ENCODE results near the gene FKBP4.

Gene FKBP4

DNA sequence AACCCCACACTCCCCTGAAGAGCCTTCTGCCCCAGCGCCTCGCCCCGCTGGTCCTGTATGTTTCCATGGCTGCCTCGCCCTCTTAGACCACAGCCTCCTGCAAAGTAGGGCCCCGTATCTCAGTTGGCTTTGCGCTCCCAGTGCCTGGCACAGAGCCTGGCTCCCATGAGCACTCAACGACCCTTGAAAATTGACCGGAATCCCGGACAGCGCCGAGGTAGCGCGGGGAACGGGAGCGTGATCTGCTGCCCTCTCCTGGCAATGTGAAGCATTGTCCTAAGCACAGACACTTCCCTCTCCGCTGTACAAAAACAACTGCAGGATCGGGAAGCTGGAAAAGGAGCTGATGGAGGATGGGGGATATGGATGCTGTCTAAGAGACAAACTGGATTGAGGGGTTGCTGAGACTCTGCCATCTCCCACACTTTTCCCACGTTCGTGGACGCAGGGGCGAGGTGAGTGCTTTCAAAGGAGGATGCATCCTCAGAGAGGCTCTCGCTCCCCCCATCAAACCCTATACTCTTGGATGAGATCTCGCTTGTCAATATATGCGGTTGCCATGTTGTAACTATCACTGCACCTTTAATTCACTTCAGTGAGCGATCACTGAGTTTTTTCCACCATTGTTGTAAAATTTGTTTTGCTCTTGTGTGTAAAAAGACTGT lies 10.7 kb upstream of the FKBP4 start:
- peak; percentile 27 for DNase-seq (ENCODE audit: low read depth)

DNA sequence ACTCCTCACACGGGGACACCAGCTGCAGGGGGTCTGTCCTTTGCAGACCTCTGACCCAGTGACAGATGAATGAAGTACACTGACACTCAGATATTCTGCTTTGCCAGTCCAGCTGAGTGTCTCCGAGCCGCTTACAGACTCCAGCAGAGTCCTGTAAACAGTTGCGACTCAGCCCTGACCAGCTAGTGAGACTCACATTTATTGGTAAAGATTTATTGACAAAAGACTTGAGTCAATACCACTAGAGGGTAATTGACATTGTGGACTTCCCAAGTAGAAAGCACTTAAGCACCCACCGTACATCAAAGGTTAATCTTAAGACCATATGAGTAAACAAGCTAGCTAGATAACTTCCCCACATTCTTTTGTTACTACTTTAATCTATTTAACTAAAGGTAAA lies 9.8 kb upstream of the FKBP4 start:
- DNase-seq (ENCODE audit: low read depth) = no peak

GRCh38 chr12:2791089-2791488 lies 3.7 kb upstream of the FKBP4 start:
- DNase-seq (ENCODE audit: low read depth) = no peak

GRCh38 chr12:2792671-2793500 lies 1.9 kb upstream of the FKBP4 start:
- no peak for DNase-seq (ENCODE audit: low read depth)

- DNase-seq (ENCODE audit: low read depth) = no peak
Observed at GRCh38 chr12:2793561-2793960, 1.2 kb upstream of the FKBP4 start.

DNA sequence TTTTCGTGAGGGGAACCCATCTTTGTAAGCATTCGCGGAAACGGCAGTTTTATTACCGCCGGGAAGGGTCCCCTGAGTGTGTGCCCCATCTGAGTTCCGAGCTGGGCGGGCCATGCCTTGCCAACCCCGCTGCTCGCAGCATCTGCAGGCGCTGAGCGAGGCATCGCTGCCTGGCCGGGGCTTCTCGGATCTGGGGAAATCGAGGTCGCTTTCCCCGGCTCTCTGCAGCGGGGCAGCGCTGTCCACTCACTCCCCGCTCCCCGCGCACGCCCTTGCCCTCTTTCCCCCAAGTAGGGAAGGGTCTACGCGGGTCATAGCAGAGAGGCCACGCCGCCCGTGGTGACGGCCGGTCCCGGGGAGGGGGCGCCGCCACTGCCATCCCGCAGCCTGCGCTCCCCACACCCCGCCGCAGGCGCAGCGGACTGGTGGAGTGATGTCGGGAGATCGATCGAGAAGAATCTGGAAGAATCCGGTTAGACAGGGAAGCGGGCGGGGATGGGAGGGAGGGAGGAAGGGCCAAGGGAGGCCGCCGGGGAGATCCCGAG lies 507 bp upstream of the FKBP4 start:
- DNase-seq (ENCODE audit: low read depth) = peak; percentile 18

GRCh38 chr12:2795291-2796186 lies 769 bp downstream of the FKBP4 start:
- peak; percentile 64 for DNase-seq (ENCODE audit: low read depth)

DNA sequence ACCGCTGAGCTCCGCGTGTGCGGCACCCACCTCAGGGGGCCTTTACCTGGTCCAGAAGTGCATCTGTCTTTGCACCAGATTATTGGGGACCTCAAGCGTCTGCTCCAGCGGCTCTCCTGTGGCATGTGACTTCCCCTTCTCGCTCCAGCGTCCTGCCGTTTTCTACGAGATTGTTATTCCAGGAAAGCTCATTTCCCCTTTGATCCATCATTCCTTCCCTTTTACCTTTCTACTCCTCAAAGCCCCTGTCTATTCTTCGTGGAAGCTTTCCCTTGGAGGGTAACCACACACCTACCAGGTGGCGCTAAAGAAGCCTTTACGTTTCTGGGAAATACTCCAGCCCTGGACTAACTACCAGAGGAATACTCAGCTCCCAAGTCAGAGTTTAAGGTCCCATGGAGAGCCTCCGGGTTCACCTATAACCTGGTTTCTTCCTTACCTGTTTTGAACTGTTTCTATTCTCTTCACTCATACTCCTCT lies 1.5 kb downstream of the FKBP4 start:
- DNase-seq (ENCODE audit: low read depth) = no peak

DNA sequence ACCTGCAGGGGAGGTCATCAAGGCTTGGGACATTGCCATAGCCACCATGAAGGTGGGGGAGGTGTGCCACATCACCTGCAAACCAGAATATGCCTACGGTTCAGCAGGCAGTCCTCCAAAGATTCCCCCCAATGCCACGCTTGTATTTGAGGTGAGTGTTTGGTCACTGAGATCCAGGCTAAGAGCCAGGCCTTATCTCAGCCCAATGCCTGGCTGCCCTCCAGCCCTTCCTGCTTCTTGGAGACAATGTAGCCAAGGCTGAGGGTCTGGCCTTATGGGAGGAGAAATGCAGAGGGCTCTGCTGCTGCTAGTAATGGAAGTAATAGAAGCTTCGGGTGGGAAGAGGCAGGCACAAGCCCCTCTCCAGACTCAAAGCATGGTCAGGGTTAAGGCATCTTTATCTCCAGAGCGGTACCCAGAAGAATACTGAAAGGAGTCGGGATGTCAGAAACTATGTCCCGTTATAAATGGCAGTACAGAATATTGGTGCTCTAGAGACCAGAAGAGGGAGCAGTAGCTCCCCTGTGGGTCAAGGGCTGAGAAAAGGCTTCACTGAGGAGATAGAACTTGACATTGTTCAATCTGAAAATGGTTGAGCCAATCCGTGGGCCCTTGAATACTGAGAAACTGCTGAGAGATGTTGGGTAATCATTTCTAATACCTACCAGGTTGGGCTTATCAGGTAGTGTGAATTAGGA lies 3.1 kb downstream of the FKBP4 start:
- DNase-seq (ENCODE audit: low read depth) = no peak

DNA sequence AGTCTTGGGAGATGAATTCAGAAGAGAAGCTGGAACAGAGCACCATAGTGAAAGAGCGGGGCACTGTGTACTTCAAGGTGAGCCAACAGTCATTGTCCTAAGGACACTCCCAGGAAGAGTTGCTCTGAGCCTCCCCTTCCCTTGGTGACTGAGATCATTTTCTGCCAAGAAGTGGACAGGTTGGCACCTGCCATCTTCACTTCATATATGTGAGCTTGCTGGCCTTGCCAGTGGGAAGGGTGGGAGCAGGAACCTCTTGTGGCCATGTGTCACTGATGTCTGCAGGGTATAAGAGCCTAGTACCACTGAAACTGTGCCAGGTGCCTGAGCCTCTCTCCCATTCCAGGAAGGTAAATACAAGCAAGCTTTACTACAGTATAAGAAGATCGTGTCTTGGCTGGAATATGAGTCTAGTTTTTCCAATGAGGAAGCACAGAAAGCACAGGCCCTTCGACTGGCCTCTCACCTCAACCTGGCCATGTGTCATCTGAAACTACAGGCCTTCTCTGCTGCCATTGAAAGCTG lies 5.3 kb downstream of the FKBP4 start:
- DNase-seq (ENCODE audit: low read depth) = no peak

- no peak for DNase-seq (ENCODE audit: low read depth)
Observed at GRCh38 chr12:2801044-2801783, 6.4 kb downstream of the FKBP4 start.

DNA sequence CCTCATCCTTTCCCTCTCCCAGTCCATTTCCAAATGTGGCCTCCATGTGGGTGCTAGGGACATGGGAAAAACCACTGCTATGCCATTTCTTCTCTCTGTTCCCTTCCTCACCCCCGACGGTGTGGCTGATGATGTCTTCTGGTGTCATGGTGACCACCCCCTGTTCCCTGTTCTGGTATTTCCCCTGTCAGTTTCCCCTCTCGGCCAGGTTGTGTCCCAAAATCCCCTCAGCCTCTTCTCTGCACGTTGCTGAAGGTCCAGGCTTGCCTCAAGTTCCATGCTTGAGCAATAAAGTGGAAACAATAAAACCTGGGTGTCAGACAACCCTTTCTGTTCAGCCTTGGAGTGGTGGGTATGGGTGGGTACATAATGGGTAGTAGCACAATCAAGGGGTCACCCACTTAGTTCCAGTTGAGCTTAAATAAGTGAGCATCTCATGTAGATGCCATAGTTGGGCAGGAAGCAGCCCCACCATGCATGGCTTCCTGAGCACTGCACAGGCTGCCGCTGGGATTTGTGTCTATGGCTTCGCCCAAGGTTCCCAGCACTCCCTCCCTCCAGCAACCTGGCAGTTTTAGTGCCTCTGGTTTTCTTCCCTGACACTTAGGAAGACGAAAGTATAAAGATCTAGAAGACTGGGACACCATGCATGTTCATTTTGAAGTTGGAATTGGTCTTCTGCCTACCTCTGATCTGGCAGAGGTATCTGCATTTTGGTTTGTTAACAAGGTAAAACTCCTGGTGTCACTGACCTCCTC lies 9.0 kb downstream of the FKBP4 start:
- DNase-seq (ENCODE audit: low read depth) = no peak

- no peak for DNase-seq (ENCODE audit: low read depth)
Observed at GRCh38 chr12:2804393-2805142, 9.8 kb downstream of the FKBP4 start.

- no peak for DNase-seq (ENCODE audit: low read depth)
Observed at GRCh38 chr12:2805143-2805520, 10.4 kb downstream of the FKBP4 start.

DNA sequence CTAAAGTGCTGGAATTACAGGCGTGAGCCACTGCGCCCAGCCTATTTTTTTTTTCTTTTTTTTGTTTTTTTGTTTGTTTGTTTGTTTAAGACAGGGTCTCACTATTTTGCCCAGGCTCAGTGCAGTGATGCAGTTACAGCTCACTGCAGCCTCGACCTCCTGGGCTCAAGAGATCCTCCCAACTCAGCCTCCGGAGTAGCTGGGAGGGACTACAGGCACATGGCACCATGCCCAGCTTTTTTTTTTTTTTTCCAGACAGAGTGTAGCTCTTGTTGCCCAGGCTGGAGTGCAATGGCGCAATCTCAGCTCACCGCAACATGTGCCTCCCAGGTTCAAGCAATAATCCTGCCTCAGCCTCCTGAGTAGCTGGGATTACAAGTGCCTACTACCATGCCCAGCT lies 11.9 kb downstream of the FKBP4 start:
- DNase-seq (ENCODE audit: low read depth) = no peak

GRCh38 chr12:2811801-2812200 lies 17.0 kb downstream of the FKBP4 start:
- DNase-seq (ENCODE audit: low read depth) = no peak

DNA sequence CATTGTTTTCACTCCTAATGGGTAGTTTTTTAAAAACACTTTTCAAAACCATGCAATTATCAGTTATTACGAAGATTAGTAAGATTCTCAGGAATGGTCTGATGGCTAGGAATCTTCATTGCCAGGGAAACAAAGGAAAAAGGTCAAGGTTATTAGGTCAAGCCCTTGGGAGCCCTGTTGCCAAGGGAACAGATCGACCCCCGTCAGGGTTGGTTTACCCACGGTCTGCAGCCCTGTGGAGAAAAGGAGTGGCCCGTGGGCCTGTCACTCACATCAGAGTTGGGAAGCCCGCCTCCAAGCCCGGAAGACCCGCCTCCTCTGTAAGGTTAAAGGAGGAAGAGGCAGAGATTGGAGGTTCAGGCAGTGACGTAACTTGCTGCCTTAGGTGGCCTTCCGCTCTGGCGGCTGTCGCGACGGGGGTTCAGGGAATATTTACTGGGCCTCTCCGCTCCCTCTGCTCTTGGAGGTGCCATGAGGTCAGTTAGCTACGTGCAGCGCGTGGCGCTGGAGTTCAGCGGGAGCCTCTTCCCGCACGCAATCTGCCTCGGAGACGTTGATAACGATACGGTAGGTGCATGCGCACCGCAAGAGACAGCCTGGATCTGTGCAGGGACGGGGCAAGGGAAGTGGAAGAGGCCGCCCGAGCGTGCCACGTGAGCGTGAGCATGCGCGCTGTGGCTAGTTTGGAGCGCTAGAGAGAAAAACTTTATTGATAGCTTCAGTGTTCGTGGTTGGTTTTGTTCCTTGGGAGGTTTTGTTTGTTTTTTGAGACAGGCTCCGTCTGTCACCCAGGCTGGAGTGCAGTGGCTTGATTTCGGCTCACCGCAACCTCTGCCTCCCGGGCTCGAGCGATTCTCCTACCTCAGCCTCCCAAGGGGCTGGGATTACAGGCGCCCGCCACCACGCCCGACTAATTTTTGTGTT lies 17.8 kb downstream of the FKBP4 start, which contains the start of gene ITFG2:
Gene ITFG2, plus strand, starts transcription at position 379 of the 924 bp plus-strand sequence. Its CDS starts 93 bp downstream, at position 472.
- peak; percentile 94 for DNase-seq (ENCODE audit: low read depth)

Data from activated T-helper 9 cell treated with anti-CD3 and anti-CD28 coated beads, Interleukin-2, amount 50 U/mL, for 16 hours (primary cell).